Cortex of kidney (tissue), 1 donor: ENCODE data around the gene SLC25A3.
"Not testable (repeated sequence)": the region's sequence is repeated elsewhere in the genome, so short reads cannot be mapped to it uniquely, and the experiment has no call there.

ENCODE experiments used
- DNase-seq: peaks from one replicate; lab custom pipeline; 2025; lab: John Stamatoyannopoulos, UW

The SLC25A3 gene

GRCh38 chr12:98594050-98594835 is 757 bp downstream of the SLC25A3 start:
- no peak for DNase-seq

- DNase-seq = no peak
Measured at GRCh38 chr12:98595243-98595988, 1.9 kb downstream of the SLC25A3 start.

- DNase-seq = not testable (repeated sequence)
Measured at GRCh38 chr12:98597313-98597712, 3.8 kb downstream of the SLC25A3 start.

- DNase-seq = no peak
Measured at GRCh38 chr12:98601924-98602323, 8.4 kb downstream of the SLC25A3 start.

- no peak for DNase-seq
Measured at GRCh38 chr12:98606359-98606988, 13.0 kb downstream of the SLC25A3 start.

- no peak for DNase-seq
Measured at GRCh38 chr12:98610596-98610995, 17.1 kb downstream of the SLC25A3 start.

- no peak for DNase-seq
Measured at GRCh38 chr12:98612696-98613334, 19.3 kb downstream of the SLC25A3 start.

- no peak for DNase-seq
Measured at GRCh38 chr12:98618952-98619351, 25.5 kb downstream of the SLC25A3 start.

- DNase-seq = no peak
Measured at GRCh38 chr12:98635657-98636323, 42.3 kb downstream of the SLC25A3 start.

- no peak for DNase-seq
Measured at GRCh38 chr12:98637068-98637467, 43.6 kb downstream of the SLC25A3 start.

- DNase-seq = no peak
Measured at GRCh38 chr12:98638009-98638408, 44.5 kb downstream of the SLC25A3 start.

- DNase-seq = no peak
Measured at GRCh38 chr12:98639491-98639890, 46.0 kb downstream of the SLC25A3 start.

- DNase-seq = not testable (repeated sequence)
Measured at GRCh38 chr12:98642801-98643200, 49.3 kb downstream of the SLC25A3 start.

- no peak for DNase-seq
Measured at GRCh38 chr12:98644433-98644711, 50.9 kb downstream of the SLC25A3 start.

GRCh38 chr12:98644712-98645571 is 51.5 kb downstream of the SLC25A3 start, which contains the start of the genes APAF1 and IKBIP:
TSS of gene APAF1 (plus strand) at chr12:98645290. CDS start at chr12:98648360, 3,070 bp downstream.
TSS of gene IKBIP (minus strand) at chr12:98644788. CDS start at chr12:98644701, 87 bp downstream.
- peak; percentile 70 for DNase-seq

- no peak for DNase-seq
Measured at GRCh38 chr12:98645572-98646067, 52.1 kb downstream of the SLC25A3 start.

- DNase-seq = no peak
Measured at GRCh38 chr12:98646294-98647090, 53.0 kb downstream of the SLC25A3 start.

GRCh38 chr12:98651328-98651727 is 57.8 kb downstream of the SLC25A3 start:
- no peak for DNase-seq

- no peak for DNase-seq
Measured at GRCh38 chr12:98653866-98654493, 60.5 kb downstream of the SLC25A3 start.
